HL-60 (cell line): ENCODE data around the gene AKR1C2.

Source experiments
- DNase-seq, 2 experiments: peaks; one replicate each; pipeline ENCODE4 v3.0.0-alpha.2; 2010 to 2020; ENCODE audit warnings: low read depth in 1 of 2, low spot score in 1 of 2
- H3K27ac ChIP-seq: fragments of 250-450 bp; sonication (Bioruptor Pico); replicated peaks from 2 replicates; pipeline ENCODE4 v1.5.1; 2020; ENCODE audit warnings: mild to moderate bottlenecking, moderate library complexity
- H3K27me3 ChIP-seq: fragments of 250-450 bp; sonication (Bioruptor Pico); 2 replicates; pipeline ENCODE4 v1.5.1; 2021; ENCODE audit warnings: mild to moderate bottlenecking, moderate library complexity; ENCODE audit not compliant: insufficient read depth, poor library complexity, severe bottlenecking
- H3K4me3 ChIP-seq: replicated peaks from 2 replicates; pipeline ENCODE4 v1.5.1; 2011; ENCODE audit warnings: mild to moderate bottlenecking, control low read depth, low read length; ENCODE audit not compliant: insufficient read depth
- GABPA ChIP-seq: IDR thresholded peaks from 2 replicates; pipeline ENCODE4 v1.6.1; 2012; ENCODE audit warnings: low read depth
- POLR2AphosphoS5 ChIP-seq: IDR thresholded peaks from 2 replicates; pipeline ENCODE4 v1.6.1; 2012; ENCODE audit warnings: low read depth
- REST ChIP-seq: IDR thresholded peaks from 2 replicates; pipeline ENCODE4 v1.6.1; 2012; ENCODE audit warnings: low read depth; ENCODE audit not compliant: insufficient replicate concordance
- SPI1 ChIP-seq: IDR thresholded peaks from 2 replicates; pipeline ENCODE4 v1.6.1; 2012; ENCODE audit warnings: low read depth, mild to moderate bottlenecking, borderline replicate concordance
- TF ChIP-seq, protein P1 (sequence below): IDR thresholded peaks from one replicate; pipeline ENCODE4 v1.5.1; 2011; ENCODE audit warnings: low read length, control low read depth, inconsistent platforms; ENCODE audit not compliant: insufficient read depth

The AKR1C2 gene

GRCh38 chr10:4983615-4984216 lies 19.9 kb downstream of the AKR1C2 start:
- TF ChIP-seq, protein P1, sequence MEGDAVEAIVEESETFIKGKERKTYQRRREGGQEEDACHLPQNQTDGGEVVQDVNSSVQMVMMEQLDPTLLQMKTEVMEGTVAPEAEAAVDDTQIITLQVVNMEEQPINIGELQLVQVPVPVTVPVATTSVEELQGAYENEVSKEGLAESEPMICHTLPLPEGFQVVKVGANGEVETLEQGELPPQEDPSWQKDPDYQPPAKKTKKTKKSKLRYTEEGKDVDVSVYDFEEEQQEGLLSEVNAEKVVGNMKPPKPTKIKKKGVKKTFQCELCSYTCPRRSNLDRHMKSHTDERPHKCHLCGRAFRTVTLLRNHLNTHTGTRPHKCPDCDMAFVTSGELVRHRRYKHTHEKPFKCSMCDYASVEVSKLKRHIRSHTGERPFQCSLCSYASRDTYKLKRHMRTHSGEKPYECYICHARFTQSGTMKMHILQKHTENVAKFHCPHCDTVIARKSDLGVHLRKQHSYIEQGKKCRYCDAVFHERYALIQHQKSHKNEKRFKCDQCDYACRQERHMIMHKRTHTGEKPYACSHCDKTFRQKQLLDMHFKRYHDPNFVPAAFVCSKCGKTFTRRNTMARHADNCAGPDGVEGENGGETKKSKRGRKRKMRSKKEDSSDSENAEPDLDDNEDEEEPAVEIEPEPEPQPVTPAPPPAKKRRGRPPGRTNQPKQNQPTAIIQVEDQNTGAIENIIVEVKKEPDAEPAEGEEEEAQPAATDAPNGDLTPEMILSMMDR: no peak
- no peak for TF ChIP-seq GABPA
- no peak for TF ChIP-seq REST
- no peak for TF ChIP-seq SPI1
- no peak for TF ChIP-seq POLR2AphosphoS5
- DNase-seq: no peak
- no peak overlapping the region for H3K27ac ChIP-seq
- H3K4me3 ChIP-seq: no peak overlapping the region
- no peaks in the 10 kb centered on the region for H3K27me3 ChIP-seq

DNA sequence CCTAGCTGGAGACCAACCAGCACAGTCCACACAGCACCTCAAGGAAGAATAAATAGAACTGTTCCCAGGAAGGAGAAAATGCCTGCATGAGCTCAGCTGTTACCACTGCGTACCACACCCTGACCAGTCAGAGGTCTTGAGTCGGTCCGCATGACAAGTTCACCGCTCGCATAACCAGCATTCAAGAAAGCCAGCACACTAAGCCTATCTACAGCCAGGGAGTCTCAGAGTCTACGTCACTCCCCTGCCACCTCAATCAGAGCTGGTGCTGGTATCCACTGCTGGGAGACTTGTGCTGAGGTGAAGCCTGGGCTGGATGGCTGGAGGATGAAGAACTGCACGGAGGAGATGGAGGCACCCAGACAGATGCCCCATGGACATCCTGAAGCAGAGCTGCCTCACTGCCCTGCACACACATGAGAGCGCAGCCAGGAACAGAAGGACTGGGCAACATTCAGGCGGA lies 20.9 kb downstream of the AKR1C2 start:
- no peak overlapping the region for H3K27ac ChIP-seq
- no peak overlapping the region for H3K4me3 ChIP-seq
- no peak for DNase-seq
- H3K27me3 ChIP-seq: no peaks in the 10 kb centered on the region
- TF ChIP-seq SPI1 (no peak), POLR2AphosphoS5 (no peak), GABPA (no peak), REST (no peak)
- TF ChIP-seq, protein P1: no peak

GRCh38 chr10:4981722-4982471 lies 21.8 kb downstream of the AKR1C2 start:
- Histone ChIP-seq H3K27me3 (no peaks in the 10 kb centered on the region), H3K4me3 (no peak overlapping the region), H3K27ac (no peak overlapping the region)
- no peak for DNase-seq
- no peak for TF ChIP-seq SPI1
- TF ChIP-seq REST: no peak
- TF ChIP-seq, protein P1: no peak
- no peak for TF ChIP-seq GABPA
- TF ChIP-seq POLR2AphosphoS5: no peak
